NT2/D1 (cell line): ENCODE results near the gene PKD2.

ENCODE experiments used
- SUZ12 ChIP-seq: IDR thresholded peaks from 2 replicates; pipeline ENCODE4 v1.6.1; 2011; ENCODE audit not compliant: insufficient read length, insufficient read depth; ENCODE audit errors: extremely low read depth
- YY1 ChIP-seq: IDR thresholded peaks from 2 replicates; pipeline ENCODE4 v1.6.1; 2011; ENCODE audit not compliant: insufficient read length, insufficient read depth
- ZNF274 ChIP-seq: IDR thresholded peaks from 2 replicates; pipeline ENCODE4 v1.6.1; 2011; ENCODE audit warnings: mild to moderate bottlenecking, low read depth, low read length

DNA sequence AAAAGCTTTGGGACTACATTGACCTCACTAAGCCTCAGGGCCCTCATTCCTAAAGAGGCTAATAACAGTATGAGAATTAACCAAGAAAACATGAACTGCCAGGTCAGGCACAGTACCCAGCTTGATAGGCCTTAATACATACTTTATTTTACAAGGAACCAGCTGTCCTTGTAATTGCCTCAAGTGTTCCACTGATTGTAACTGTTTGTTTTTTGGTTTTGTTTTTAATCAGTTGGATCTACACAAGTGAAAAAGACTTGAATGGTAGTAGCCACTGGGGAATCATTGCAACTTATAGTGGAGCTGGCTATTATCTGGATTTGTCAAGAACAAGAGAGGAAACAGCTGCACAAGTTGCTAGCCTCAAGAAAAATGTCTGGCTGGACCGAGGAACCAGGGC is 35.6 kb downstream of the PKD2 start:
- no peak for TF ChIP-seq YY1
- no peak for TF ChIP-seq ZNF274
- TF ChIP-seq SUZ12, result no peak
